Choroid plexus epithelial cell (primary cell): ENCODE measurements around the gene MAMLD1.

Experiments
- DNase-seq: peaks from one replicate; pipeline ENCODE4 v3.0.0-alpha.2; 2010; ENCODE audit warnings: low read depth
- H3K4me3 ChIP-seq: 2 replicates; pipeline ENCODE4 v1.5.1; 2011; ENCODE audit warnings: low read depth, mild to moderate bottlenecking, control low read depth, low read length, moderate library complexity
- CTCF ChIP-seq: conservative IDR thresholded peaks from 2 replicates; pipeline ENCODE4 v1.5.1; 2011; ENCODE audit warnings: low read depth, mild to moderate bottlenecking, control low read depth, inconsistent platforms, low read length, moderate library complexity

MAMLD1 gene

DNA sequence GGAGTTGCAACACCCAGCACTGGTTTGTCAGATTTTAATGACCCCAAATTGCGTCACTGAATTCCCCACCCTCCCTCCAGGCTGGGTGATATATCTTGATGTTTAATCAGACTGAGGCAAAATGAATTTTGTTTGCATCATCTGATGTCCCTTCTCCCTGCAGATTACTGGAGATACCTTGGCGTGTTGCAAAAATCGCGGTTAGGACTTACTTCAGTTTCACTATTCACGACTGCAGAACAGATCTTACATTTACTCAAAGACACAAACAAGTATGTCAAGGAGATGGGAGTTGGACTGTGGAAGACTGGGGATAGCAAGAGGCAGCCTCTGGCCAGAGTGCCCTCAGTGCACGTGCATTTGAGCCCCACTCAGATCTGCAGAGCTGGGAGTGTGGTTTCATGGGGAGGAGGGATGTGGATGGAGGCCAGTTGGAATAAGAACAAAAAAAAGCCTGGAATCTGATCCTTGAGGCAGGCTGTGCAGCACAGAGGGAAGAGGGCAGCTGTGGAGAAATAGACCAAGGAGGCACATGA lies 113.1 kb downstream of the MAMLD1 start:
- H3K4me3 ChIP-seq: no peak overlapping the region
- TF ChIP-seq CTCF: no peak
- peak; percentile 48 for DNase-seq

DNA sequence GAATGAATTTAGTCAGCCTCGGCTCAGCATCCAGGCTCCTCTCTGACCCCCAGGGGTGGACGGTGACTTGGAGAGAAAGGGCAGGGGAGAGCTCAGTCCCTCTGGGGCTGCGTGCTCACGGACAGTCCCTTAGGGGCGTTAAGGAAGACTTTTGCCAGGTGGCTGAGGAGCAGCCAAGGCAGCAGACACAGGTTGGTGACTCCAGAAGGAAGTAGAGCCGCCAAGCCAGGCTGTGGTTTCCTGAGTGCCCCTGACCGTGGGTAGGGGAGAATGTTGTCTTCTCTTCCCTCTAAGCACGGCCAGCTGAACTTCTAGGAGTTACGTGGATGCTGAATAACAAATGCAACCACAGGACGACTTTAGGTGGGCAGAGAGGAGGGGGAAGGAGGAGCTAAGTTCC lies 114.3 kb downstream of the MAMLD1 start:
- H3K4me3 ChIP-seq: no peak overlapping the region
- no peak for DNase-seq
- no peak for TF ChIP-seq CTCF

GRCh38 chrX:150478496-150479492 lies 115.7 kb downstream of the MAMLD1 start:
- no peak for TF ChIP-seq CTCF
- no peak overlapping the region for H3K4me3 ChIP-seq
- no peak for DNase-seq

GRCh38 chrX:150482537-150483206 lies 119.6 kb downstream of the MAMLD1 start:
- no peak for TF ChIP-seq CTCF
- no peak overlapping the region for H3K4me3 ChIP-seq
- DNase-seq: peak; percentile 63

GRCh38 chrX:150483356-150483985 lies 120.4 kb downstream of the MAMLD1 start:
- TF ChIP-seq CTCF: no peak
- no peak overlapping the region for H3K4me3 ChIP-seq
- no peak for DNase-seq

- no peak overlapping the region for H3K4me3 ChIP-seq
- DNase-seq: peak; percentile 74
- TF ChIP-seq CTCF: peak; percentile 80
Measured at GRCh38 chrX:150486011-150486410, 122.9 kb downstream of the MAMLD1 start.
